Activated B cell treated with CpG ODN at 0.5 μM for 24 hours (primary cell): Measurements from ENCODE around the gene OSBPL10. TPM values are rescaled to one million over a fixed set of nuclear protein-coding genes. Genes with fewer than 3 reads are reported as not detected.

Experiments used
- ATAC-seq: fragments of 200-7000 bp; cut with Tn5 transposase; one replicate; pipeline ENCODE4 v1.10.0; 2021; ENCODE audit warnings: low read depth, mild to moderate bottlenecking, moderate library complexity
- CTCF ChIA-PET: fragments of 350-600 bp; sonication (Branson Sonifier 250); formaldehyde crosslinking; loops from one replicate; lab custom pipeline; 2021; ENCODE audit warnings: antibody characterized with exemption; lab: Charles Lee
- POLR2A ChIA-PET: fragments of 350-600 bp; sonication (Branson Sonifier 250); formaldehyde crosslinking; loops from one replicate; lab custom pipeline; 2021; ENCODE audit warnings: antibody characterized with exemption; lab: Charles Lee
- DNase-seq: peaks from one replicate; pipeline ENCODE4 v3.0.0; 2022
- H3K27ac Mint-ChIP-seq: one replicate; pipeline ENCODE4 v1.8.0; 2020; ENCODE audit warnings: mixed read lengths
- H3K27me3 Mint-ChIP-seq: one replicate; pipeline ENCODE4 v1.8.0; 2021; ENCODE audit warnings: mixed read lengths
- H3K36me3 Mint-ChIP-seq: one replicate; pipeline ENCODE4 v1.8.0; 2021; ENCODE audit warnings: low read depth, mixed read lengths
- H3K4me1 Mint-ChIP-seq: one replicate; pipeline ENCODE4 v1.8.0; 2021; ENCODE audit warnings: mixed read lengths
- H3K4me3 Mint-ChIP-seq: one replicate; pipeline ENCODE4 v1.8.0; 2020; ENCODE audit warnings: mild to moderate bottlenecking, mixed read lengths
- H3K9me3 Mint-ChIP-seq: one replicate; pipeline ENCODE4 v1.8.0; 2020; ENCODE audit warnings: mixed read lengths
- CTCF ChIP-seq: fragments of 200-600 bp; IDR thresholded peaks from one replicate; pipeline ENCODE4 v1.8.0; 2022; ENCODE audit warnings: antibody characterized with exemption, mild to moderate bottlenecking
- intact Hi-C: fragments of 100-400 bp; cut with micrococcal nuclease; formaldehyde crosslinking; loops from one replicate; pipeline ENCODE4 v1.15.1; 2024
- total RNA-seq: library from RNA; stranded (reverse); gene quantifications from 2 replicates; pipeline ENCODE4 v1.2.3, GENCODE V29; 2022

The OSBPL10 gene
- total RNA-seq, 1 donor from 2014 or later = 137 TPM

DNA sequence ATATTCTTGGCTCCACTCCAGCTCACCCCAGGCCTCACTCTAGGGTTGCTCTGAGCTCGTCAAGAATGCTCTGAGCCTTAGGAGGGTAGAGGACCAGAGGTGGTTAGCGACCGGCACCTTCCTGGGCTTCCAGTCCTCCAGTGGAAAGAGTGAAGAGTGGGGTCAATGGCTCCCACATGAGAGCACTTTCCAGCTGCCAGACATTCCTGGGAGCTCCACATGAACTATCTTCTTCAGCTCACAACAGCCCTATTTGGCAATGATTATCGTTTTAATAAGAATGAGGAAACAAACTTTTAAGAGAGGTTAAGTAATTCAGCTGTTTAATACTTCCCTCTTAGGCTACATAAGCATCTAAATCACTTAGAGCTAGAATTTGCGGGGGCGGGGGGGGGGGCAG lies 309.1 kb downstream of the OSBPL10 start:
- intact Hi-C loops = no loop called here
- Mint-ChIP-seq H3K4me3 (no peak overlapping the region), H3K4me1 (no peaks in the 10 kb centered on the region), H3K27me3 (no peaks in the 10 kb centered on the region), H3K27ac (no peak overlapping the region), H3K9me3 (no peaks in the 10 kb centered on the region), H3K36me3 (peaks cover 93% of the 10 kb centered on the region)
- ChIA-PET POLR2A (no interaction called here), CTCF (no interaction called here)
- DNase-seq (no peak), ATAC-seq (no peak)
- TF ChIP-seq CTCF = no peak

DNA sequence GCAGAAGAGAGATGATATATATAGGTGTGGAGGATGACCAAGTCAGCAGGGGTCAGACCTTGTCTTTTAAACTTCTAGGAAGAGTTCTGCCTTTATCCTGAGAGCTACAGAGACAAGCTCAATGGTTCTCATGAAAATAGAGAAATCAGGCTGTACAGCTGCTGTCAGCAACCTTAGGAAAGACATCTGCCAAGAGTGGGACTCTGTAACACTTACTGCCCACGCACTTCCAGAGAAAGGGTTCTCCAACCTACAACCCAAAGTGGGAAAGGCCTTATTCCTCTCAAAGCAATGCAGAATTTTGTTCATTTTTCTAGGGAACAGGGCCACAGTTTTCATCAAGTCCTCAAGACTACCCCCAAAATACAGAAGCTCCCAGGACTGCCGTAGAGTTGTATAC lies 309.6 kb downstream of the OSBPL10 start:
- H3K4me1 Mint-ChIP-seq = no peaks in the 10 kb centered on the region
- H3K4me3 Mint-ChIP-seq = no peak overlapping the region
- intact Hi-C loops = no loop called here
- ChIA-PET POLR2A (no interaction called here), CTCF (no interaction called here)
- H3K36me3 Mint-ChIP-seq = peaks cover 92% of the 10 kb centered on the region
- DNase-seq = no peak
- H3K27me3 Mint-ChIP-seq = no peaks in the 10 kb centered on the region
- H3K27ac Mint-ChIP-seq = peak overlapping the region; percentile 13
- no peak for TF ChIP-seq CTCF
- no peak for ATAC-seq
- H3K9me3 Mint-ChIP-seq = no peaks in the 10 kb centered on the region

DNA sequence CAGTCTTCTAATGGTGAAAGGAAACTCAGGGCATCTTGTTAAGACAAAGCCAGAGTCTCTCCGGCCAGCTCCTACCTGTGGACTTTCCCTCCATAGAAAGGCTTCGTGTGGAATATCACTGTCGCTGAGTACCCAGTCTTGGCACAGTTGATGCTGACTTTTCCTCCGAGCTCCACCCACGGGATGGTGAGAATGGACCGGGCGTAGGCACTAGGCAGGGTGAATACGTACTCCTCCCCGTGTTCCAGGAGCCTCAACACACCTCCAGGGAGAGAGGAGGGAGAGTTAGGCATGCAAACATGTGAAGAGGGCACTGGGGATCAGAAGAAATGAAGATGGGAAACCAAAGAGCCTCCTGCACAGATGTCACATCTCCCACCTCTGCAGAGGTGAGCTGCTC lies 310.3 kb downstream of the OSBPL10 start:
- Mint-ChIP-seq H3K9me3 (no peaks in the 10 kb centered on the region), H3K27ac (no peak overlapping the region), H3K27me3 (no peaks in the 10 kb centered on the region), H3K36me3 (peaks cover 92% of the 10 kb centered on the region), H3K4me3 (no peak overlapping the region), H3K4me1 (no peaks in the 10 kb centered on the region)
- intact Hi-C loops = no loop called here
- no peak for ATAC-seq
- DNase-seq = no peak
- CTCF ChIA-PET = no interaction called here
- TF ChIP-seq CTCF = no peak
- POLR2A ChIA-PET = interaction anchor here (0.5 to 0.6 kb wide), 2 partner anchors 27 to 74 kb away, joined by 3 to 8 read pairs; no protein-coding TSS in a partner anchor

- H3K27me3 Mint-ChIP-seq = no peaks in the 10 kb centered on the region
- ChIA-PET POLR2A (interaction anchor here (0.5 to 0.6 kb wide), 2 partner anchors 27 to 75 kb away, joined by 3 to 8 read pairs; no protein-coding TSS in a partner anchor), CTCF (interaction anchor here (1.5 kb wide), 1 partner anchor 474 kb away, joined by 4 read pairs; no protein-coding TSS in a partner anchor)
- H3K4me3 Mint-ChIP-seq = no peak overlapping the region
- intact Hi-C loops = no loop called here
- H3K27ac Mint-ChIP-seq = no peak overlapping the region
- ATAC-seq (no peak), DNase-seq (no peak)
- H3K36me3 Mint-ChIP-seq = peaks cover 93% of the 10 kb centered on the region
- no peak for TF ChIP-seq CTCF
- no peaks in the 10 kb centered on the region for H3K4me1 Mint-ChIP-seq
- H3K9me3 Mint-ChIP-seq = no peaks in the 10 kb centered on the region
Observed at GRCh38 chr3:31670136-31670535, 310.9 kb downstream of the OSBPL10 start.

DNA sequence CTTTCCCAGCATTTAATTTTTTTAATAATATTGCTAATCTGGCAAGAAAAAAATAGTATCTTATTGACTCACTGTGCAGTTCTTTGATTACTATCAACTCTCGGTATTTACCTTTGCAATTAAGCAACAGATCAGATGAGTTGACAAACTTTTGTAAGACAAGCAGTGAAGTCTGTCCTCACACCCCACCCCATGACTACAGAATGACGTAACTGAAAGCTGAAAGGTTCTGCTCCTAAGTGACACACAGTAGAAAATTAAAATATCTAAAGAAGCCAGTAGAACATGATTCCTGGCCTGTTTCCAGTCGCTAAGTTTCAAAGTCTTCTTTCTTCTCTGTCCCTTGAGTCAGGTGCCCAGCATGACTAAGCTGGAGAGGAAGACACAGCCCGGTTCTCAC lies 312.8 kb downstream of the OSBPL10 start:
- TF ChIP-seq CTCF = no peak
- Mint-ChIP-seq H3K4me1 (no peaks in the 10 kb centered on the region), H3K27me3 (no peaks in the 10 kb centered on the region), H3K27ac (no peak overlapping the region), H3K4me3 (no peak overlapping the region), H3K36me3 (peaks cover 93% of the 10 kb centered on the region), H3K9me3 (no peaks in the 10 kb centered on the region)
- ChIA-PET POLR2A (no interaction called here), CTCF (no interaction called here)
- no peak for DNase-seq
- ATAC-seq = no peak
- intact Hi-C loops = no loop called here
